DND-41 (cell line): Measurements from ENCODE around the gene STXBP4.

ENCODE experiments used
- ATAC-seq: fragments of 200-7000 bp; cut with Tn5 transposase; 3 replicates; pipeline ENCODE4 v1.9.1; 2021; ENCODE audit warnings: low read depth; ENCODE audit not compliant: insufficient read depth
- DNase-seq: peaks from one replicate; pipeline ENCODE4 v3.0.0-alpha.2; 2020
- H2AFZ ChIP-seq: 2 replicates; pipeline ENCODE4 v1.6.0; 2012; ENCODE audit warnings: low read depth, low read length
- H3K27ac ChIP-seq: 2 replicates; pipeline ENCODE4 v1.5.1; 2012; ENCODE audit warnings: low read length, inconsistent platforms
- H3K27me3 ChIP-seq: fragments of 200-600 bp; sonication (generic); 2 replicates; pipeline ENCODE4 v1.6.0; 2012; ENCODE audit warnings: low read length, mild to moderate bottlenecking, inconsistent platforms; ENCODE audit not compliant: insufficient read depth, poor library complexity
- H3K36me3 ChIP-seq: 2 replicates; pipeline ENCODE4 v1.5.1; 2012; ENCODE audit warnings: low read length, inconsistent platforms; ENCODE audit not compliant: insufficient read depth
- H3K4me1 ChIP-seq: 2 replicates; pipeline ENCODE4 v1.5.1; 2012; ENCODE audit warnings: mild to moderate bottlenecking, low read length; ENCODE audit not compliant: insufficient read depth
- H3K4me2 ChIP-seq: 2 replicates; pipeline ENCODE4 v1.6.0; 2012; ENCODE audit warnings: mild to moderate bottlenecking, moderate library complexity, low read length, inconsistent platforms; ENCODE audit not compliant: insufficient read depth
- H3K4me3 ChIP-seq, 2 experiments: fragments of 200-600 bp in 1 of 2; shearing (Covaris generic) in 1 of 2; 2 replicates each; pipeline ENCODE4 v1.5.1; 2012 to 2016; ENCODE audit warnings: inconsistent platforms in 2 of 2, low read length in 2 of 2, mild to moderate bottlenecking in 2 of 2, low read depth in 1 of 2, moderate library complexity in 1 of 2
- H3K79me2 ChIP-seq: 2 replicates; pipeline ENCODE4 v1.6.0; 2012; ENCODE audit warnings: low read length, inconsistent platforms; ENCODE audit not compliant: insufficient read depth
- H3K9ac ChIP-seq: 2 replicates; pipeline ENCODE4 v1.6.0; 2012; ENCODE audit warnings: low read depth, mild to moderate bottlenecking, inconsistent platforms, low read length, moderate library complexity
- H3K9me3 ChIP-seq: 2 replicates; pipeline ENCODE4 v1.5.1; 2012; ENCODE audit warnings: low read length, moderate library complexity, mild to moderate bottlenecking, inconsistent platforms; ENCODE audit not compliant: insufficient read depth, severe bottlenecking
- H4K20me1 ChIP-seq: 2 replicates; pipeline ENCODE4 v1.6.0; 2012; ENCODE audit warnings: low read length; ENCODE audit not compliant: insufficient read depth
- EZH2 ChIP-seq: IDR thresholded peaks from 3 replicates; pipeline ENCODE4 v1.6.1; 2012; ENCODE audit warnings: borderline replicate concordance, low read depth, mild to moderate bottlenecking, moderate library complexity, low read length, inconsistent platforms; ENCODE audit not compliant: severe bottlenecking
- TF ChIP-seq, protein P1 (sequence below): IDR thresholded peaks from 2 replicates; pipeline ENCODE4 v1.5.1; 2012; ENCODE audit warnings: borderline replicate concordance, low read length, moderate library complexity, mild to moderate bottlenecking; ENCODE audit not compliant: poor library complexity, severe bottlenecking; ENCODE audit errors: extremely low read depth

STXBP4 gene

DNA sequence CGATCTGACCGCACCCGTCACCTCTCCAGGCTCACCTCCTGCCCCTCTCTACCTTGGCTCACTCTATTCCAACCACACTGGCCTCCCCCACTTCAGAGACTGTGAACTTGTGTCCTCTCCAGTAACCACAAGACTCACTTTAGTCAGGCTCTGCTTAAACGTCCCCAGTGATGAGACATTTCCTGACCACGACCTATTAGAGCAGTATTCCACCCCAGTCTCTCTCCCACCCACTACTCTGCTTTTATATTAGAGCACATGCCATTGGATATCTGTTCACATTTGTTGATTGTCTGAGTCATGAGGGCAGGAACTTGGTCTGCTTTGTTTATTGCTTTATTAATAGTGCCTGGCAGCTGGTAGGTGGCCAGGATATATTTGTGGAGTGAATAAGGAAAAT, 20.2 kb upstream of the STXBP4 start:
- DNase-seq, result no peak
- TF ChIP-seq, protein P1, sequence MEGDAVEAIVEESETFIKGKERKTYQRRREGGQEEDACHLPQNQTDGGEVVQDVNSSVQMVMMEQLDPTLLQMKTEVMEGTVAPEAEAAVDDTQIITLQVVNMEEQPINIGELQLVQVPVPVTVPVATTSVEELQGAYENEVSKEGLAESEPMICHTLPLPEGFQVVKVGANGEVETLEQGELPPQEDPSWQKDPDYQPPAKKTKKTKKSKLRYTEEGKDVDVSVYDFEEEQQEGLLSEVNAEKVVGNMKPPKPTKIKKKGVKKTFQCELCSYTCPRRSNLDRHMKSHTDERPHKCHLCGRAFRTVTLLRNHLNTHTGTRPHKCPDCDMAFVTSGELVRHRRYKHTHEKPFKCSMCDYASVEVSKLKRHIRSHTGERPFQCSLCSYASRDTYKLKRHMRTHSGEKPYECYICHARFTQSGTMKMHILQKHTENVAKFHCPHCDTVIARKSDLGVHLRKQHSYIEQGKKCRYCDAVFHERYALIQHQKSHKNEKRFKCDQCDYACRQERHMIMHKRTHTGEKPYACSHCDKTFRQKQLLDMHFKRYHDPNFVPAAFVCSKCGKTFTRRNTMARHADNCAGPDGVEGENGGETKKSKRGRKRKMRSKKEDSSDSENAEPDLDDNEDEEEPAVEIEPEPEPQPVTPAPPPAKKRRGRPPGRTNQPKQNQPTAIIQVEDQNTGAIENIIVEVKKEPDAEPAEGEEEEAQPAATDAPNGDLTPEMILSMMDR, result no peak
- no peak for TF ChIP-seq EZH2
- H3K27me3 ChIP-seq, result no peaks in the 10 kb centered on the region
- ATAC-seq, result peak; percentile 56; the same call in 2 of the 3 replicates
- H4K20me1 ChIP-seq, result no peaks in the 10 kb centered on the region
- no peaks in the 10 kb centered on the region for H3K9me3 ChIP-seq
- H3K79me2 ChIP-seq, result no peaks in the 10 kb centered on the region
- no peaks in the 10 kb centered on the region; the same call in 1 of the 2 replicates for H3K36me3 ChIP-seq
- H3K4me2 ChIP-seq, result no peak overlapping the region
- no peaks in the 10 kb centered on the region for H3K4me1 ChIP-seq
- no peak overlapping the region for H3K4me3 ChIP-seq
- H3K27ac ChIP-seq, result no peak overlapping the region
- H3K9ac ChIP-seq, result no peak overlapping the region
- no peak overlapping the region for H2AFZ ChIP-seq

DNA sequence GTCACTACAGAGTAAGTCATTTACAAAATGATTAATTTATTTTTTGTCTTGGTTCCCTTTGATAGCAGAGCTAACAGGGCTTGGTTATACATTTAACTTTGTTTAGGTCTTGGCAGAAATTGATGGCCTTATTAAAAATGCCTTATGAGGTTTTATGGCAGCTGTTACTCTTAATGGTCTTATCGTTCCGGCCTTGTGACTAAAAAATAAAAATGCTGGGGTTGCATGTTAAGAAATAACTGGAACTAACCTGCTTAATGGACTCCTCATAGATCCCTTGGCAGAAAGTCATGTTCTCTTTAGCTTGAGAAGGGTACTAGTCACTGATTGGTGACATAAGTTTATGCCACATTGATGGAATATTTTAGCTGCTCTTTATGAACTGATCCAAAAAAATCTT, 18.4 kb upstream of the STXBP4 start:
- H3K27ac ChIP-seq, result no peak overlapping the region
- no peaks in the 10 kb centered on the region for H3K4me1 ChIP-seq
- H3K4me2 ChIP-seq, result no peak overlapping the region
- H3K36me3 ChIP-seq, result no peaks in the 10 kb centered on the region; the same call in 1 of the 2 replicates
- no peaks in the 10 kb centered on the region for H3K79me2 ChIP-seq
- no peaks in the 10 kb centered on the region for H4K20me1 ChIP-seq
- no peak overlapping the region for H3K9ac ChIP-seq
- no peak overlapping the region for H2AFZ ChIP-seq
- H3K9me3 ChIP-seq, result no peaks in the 10 kb centered on the region
- no peak for DNase-seq
- no peak for TF ChIP-seq EZH2
- TF ChIP-seq, protein P1, result no peak
- no peak for ATAC-seq
- no peaks in the 10 kb centered on the region for H3K27me3 ChIP-seq
- no peak overlapping the region for H3K4me3 ChIP-seq

DNA sequence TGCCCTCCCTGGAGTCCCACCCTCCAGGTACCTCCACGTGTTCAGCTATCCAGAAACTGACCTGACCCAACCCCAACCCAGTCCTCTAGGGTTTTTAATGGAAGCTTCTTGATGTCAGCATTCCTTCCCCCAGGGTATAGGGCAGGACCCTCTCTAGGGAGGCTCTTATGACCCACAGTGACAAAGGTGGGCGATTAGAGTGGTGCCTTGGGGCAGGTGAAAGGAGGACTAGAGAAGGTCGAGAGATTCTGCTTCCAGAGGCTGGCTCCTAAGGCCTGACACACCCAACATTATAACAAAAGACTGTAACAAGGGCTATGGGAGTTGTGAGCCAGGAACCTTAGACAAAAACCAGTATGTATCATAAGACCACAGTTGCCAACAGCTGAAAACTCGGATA, 17.3 kb upstream of the STXBP4 start:
- ATAC-seq, result no peak
- Histone ChIP-seq H3K36me3 (no peaks in the 10 kb centered on the region; the same call in 1 of the 2 replicates), H3K27me3 (no peaks in the 10 kb centered on the region)

DNA sequence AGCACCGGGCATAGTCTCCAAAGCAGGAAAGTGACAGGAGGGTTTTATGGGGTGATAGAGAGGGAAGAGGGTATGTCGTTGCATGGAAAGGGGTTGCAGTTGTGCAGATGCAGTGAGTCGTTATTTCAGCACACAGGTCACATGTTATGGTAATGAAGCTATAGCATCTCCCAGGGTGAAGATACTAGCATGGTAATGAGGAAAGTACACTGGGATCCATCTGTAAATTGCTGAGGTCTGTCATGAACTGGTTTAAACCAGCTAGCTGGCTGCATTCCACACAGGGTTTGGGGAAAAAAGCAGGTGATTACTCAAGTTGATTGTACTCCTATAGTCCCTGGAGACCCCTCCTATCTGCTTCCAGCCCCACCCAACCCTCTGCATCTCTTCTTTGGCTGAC, 11.8 kb upstream of the STXBP4 start:
- no peak overlapping the region for H3K9ac ChIP-seq
- H3K4me1 ChIP-seq, result no peaks in the 10 kb centered on the region
- no peaks in the 10 kb centered on the region for H4K20me1 ChIP-seq
- no peak overlapping the region for H3K4me3 ChIP-seq
- TF ChIP-seq EZH2, result no peak
- TF ChIP-seq, protein P1, result no peak
- no peak overlapping the region for H2AFZ ChIP-seq
- H3K36me3 ChIP-seq, result peaks cover 26% of the 10 kb centered on the region
- H3K4me2 ChIP-seq, result no peak overlapping the region
- DNase-seq (no peak), ATAC-seq (no peak)
- H3K9me3 ChIP-seq, result no peaks in the 10 kb centered on the region
- H3K27ac ChIP-seq, result no peak overlapping the region
- H3K27me3 ChIP-seq, result no peaks in the 10 kb centered on the region
- H3K79me2 ChIP-seq, result no peaks in the 10 kb centered on the region

More for the DNA sequence above, 17.3 kb upstream of the STXBP4 start:
- H3K9ac ChIP-seq, result no peak overlapping the region
- TF ChIP-seq, protein P1, result no peak
- no peak for TF ChIP-seq EZH2
- DNase-seq, result no peak
- no peak overlapping the region for H3K4me2 ChIP-seq
- H2AFZ ChIP-seq, result no peak overlapping the region
- no peaks in the 10 kb centered on the region for H3K79me2 ChIP-seq
- H3K4me3 ChIP-seq, result no peak overlapping the region
- no peaks in the 10 kb centered on the region for H3K4me1 ChIP-seq
- H4K20me1 ChIP-seq, result no peaks in the 10 kb centered on the region
- H3K9me3 ChIP-seq, result no peaks in the 10 kb centered on the region
- no peak overlapping the region for H3K27ac ChIP-seq
